ENCODE data around the gene KRTAP5-5.

- TF ChIP-seq CTCF (IDR thresholded peaks at IDR 0.05) (no peak), POLR2A (IDR thresholded peaks at IDR 0.05) (no peak), POLR2AphosphoS5 (IDR thresholded peaks at IDR 0.05) (no peak), EP300 (IDR thresholded peaks at IDR 0.05) (no peak)
Measured at GRCh38 chr11:1622086-1622485, 7.5 kb upstream of the KRTAP5-5 start, which contains the start of gene KRTAP5-4.
